Activated naive CD8-positive, alpha-beta T cell (primary cell): Measurements from ENCODE around the gene RAE1.
"Not testable (repeated sequence)": the region's sequence is repeated elsewhere in the genome, so short reads cannot be mapped to it uniquely, and the experiment has no call there.

Source experiments
- H3K27ac Mint-ChIP-seq: one replicate; pipeline ENCODE4 v1.8.0; 2021; ENCODE audit warnings: mixed read lengths
- H3K27me3 Mint-ChIP-seq: one replicate; pipeline ENCODE4 v1.8.0; 2021; ENCODE audit warnings: mixed read lengths
- H3K36me3 Mint-ChIP-seq: one replicate; pipeline ENCODE4 v1.8.0; 2021; ENCODE audit warnings: mixed read lengths
- H3K4me1 Mint-ChIP-seq: one replicate; pipeline ENCODE4 v1.8.0; 2021; ENCODE audit warnings: low read depth, mixed read lengths
- H3K4me3 Mint-ChIP-seq: one replicate; pipeline ENCODE4 v1.8.0; 2021; ENCODE audit warnings: mild to moderate bottlenecking, mixed read lengths
- H3K9me3 Mint-ChIP-seq: one replicate; pipeline ENCODE4 v1.8.0; 2021; ENCODE audit warnings: low read depth, mixed read lengths

RAE1 gene

GRCh38 chr20:57414867-57415592 lies 64.0 kb downstream of the RAE1 start:
- Mint-ChIP-seq H3K27me3 (no peaks in the 10 kb centered on the region), H3K27ac (no peak overlapping the region), H3K4me3 (no peak overlapping the region), H3K9me3 (no peaks in the 10 kb centered on the region), H3K36me3 (peaks cover 3% of the 10 kb centered on the region), H3K4me1 (peaks cover 14% of the 10 kb centered on the region)

- Mint-ChIP-seq H3K4me1 (peaks cover 14% of the 10 kb centered on the region), H3K4me3 (no peak overlapping the region), H3K27me3 (no peaks in the 10 kb centered on the region), H3K27ac (no peak overlapping the region), H3K36me3 (peaks cover 3% of the 10 kb centered on the region), H3K9me3 (no peaks in the 10 kb centered on the region)
These were observed 64.7 kb downstream of the RAE1 start for GRCh38 chr20:57415771-57416170.

GRCh38 chr20:57416296-57417022 lies 65.4 kb downstream of the RAE1 start:
- H3K27me3 Mint-ChIP-seq, result no peaks in the 10 kb centered on the region
- peaks cover 9% of the 10 kb centered on the region for H3K4me1 Mint-ChIP-seq
- H3K9me3 Mint-ChIP-seq, result no peaks in the 10 kb centered on the region
- H3K4me3 Mint-ChIP-seq, result no peak overlapping the region
- H3K36me3 Mint-ChIP-seq, result no peaks in the 10 kb centered on the region
- H3K27ac Mint-ChIP-seq, result no peak overlapping the region

- Mint-ChIP-seq H3K4me3 (no peak overlapping the region), H3K9me3 (no peaks in the 10 kb centered on the region), H3K36me3 (no peaks in the 10 kb centered on the region), H3K27me3 (no peaks in the 10 kb centered on the region), H3K27ac (no peak overlapping the region), H3K4me1 (peaks cover 9% of the 10 kb centered on the region)
These were observed 66.1 kb downstream of the RAE1 start for GRCh38 chr20:57417051-57417689.

- Mint-ChIP-seq H3K4me1 (peaks cover 9% of the 10 kb centered on the region), H3K9me3 (no peaks in the 10 kb centered on the region), H3K4me3 (no peak overlapping the region), H3K27ac (no peak overlapping the region), H3K27me3 (no peaks in the 10 kb centered on the region), H3K36me3 (no peaks in the 10 kb centered on the region)
These were observed 67.0 kb downstream of the RAE1 start for GRCh38 chr20:57417830-57418780.

- not testable (repeated sequence) for H3K4me3 Mint-ChIP-seq, H3K9me3 Mint-ChIP-seq, H3K27me3 Mint-ChIP-seq, H3K27ac Mint-ChIP-seq, H3K36me3 Mint-ChIP-seq
- peaks cover 16% of the 10 kb centered on the region for H3K4me1 Mint-ChIP-seq
These were observed 68.4 kb downstream of the RAE1 start for GRCh38 chr20:57419479-57419878.

- Mint-ChIP-seq H3K27me3 (no peaks in the 10 kb centered on the region), H3K9me3 (no peaks in the 10 kb centered on the region), H3K27ac (no peak overlapping the region), H3K36me3 (no peaks in the 10 kb centered on the region), H3K4me3 (no peak overlapping the region), H3K4me1 (peaks cover 24% of the 10 kb centered on the region)
These were observed 69.7 kb downstream of the RAE1 start for GRCh38 chr20:57420571-57421252.

GRCh38 chr20:57421253-57422220 lies 70.5 kb downstream of the RAE1 start:
- H3K4me3 Mint-ChIP-seq, result no peak overlapping the region
- no peaks in the 10 kb centered on the region for H3K27me3 Mint-ChIP-seq
- H3K4me1 Mint-ChIP-seq, result peaks cover 28% of the 10 kb centered on the region
- no peak overlapping the region for H3K27ac Mint-ChIP-seq
- no peaks in the 10 kb centered on the region for H3K9me3 Mint-ChIP-seq
- no peaks in the 10 kb centered on the region for H3K36me3 Mint-ChIP-seq

- H3K4me1 Mint-ChIP-seq, result peaks cover 33% of the 10 kb centered on the region
- no peaks in the 10 kb centered on the region for H3K27me3 Mint-ChIP-seq
- H3K4me3 Mint-ChIP-seq, result no peak overlapping the region
- H3K9me3 Mint-ChIP-seq, result no peaks in the 10 kb centered on the region
- no peak overlapping the region for H3K27ac Mint-ChIP-seq
- H3K36me3 Mint-ChIP-seq, result no peaks in the 10 kb centered on the region
These were observed 71.2 kb downstream of the RAE1 start for GRCh38 chr20:57422254-57422653.

- no peaks in the 10 kb centered on the region for H3K36me3 Mint-ChIP-seq
- no peaks in the 10 kb centered on the region for H3K9me3 Mint-ChIP-seq
- peak overlapping the region; percentile 9 for H3K4me3 Mint-ChIP-seq
- no peak overlapping the region for H3K27ac Mint-ChIP-seq
- peaks cover 38% of the 10 kb centered on the region for H3K4me1 Mint-ChIP-seq
- H3K27me3 Mint-ChIP-seq, result no peaks in the 10 kb centered on the region
These were observed 74.3 kb downstream of the RAE1 start for GRCh38 chr20:57425150-57426013.

GRCh38 chr20:57426271-57426689 lies 75.2 kb downstream of the RAE1 start:
- no peaks in the 10 kb centered on the region for H3K9me3 Mint-ChIP-seq
- no peak overlapping the region for H3K27ac Mint-ChIP-seq
- peak overlapping the region; percentile 22 for H3K4me3 Mint-ChIP-seq
- H3K27me3 Mint-ChIP-seq, result no peaks in the 10 kb centered on the region
- H3K36me3 Mint-ChIP-seq, result no peaks in the 10 kb centered on the region
- H3K4me1 Mint-ChIP-seq, result peaks cover 42% of the 10 kb centered on the region

- Mint-ChIP-seq H3K27ac (no peak overlapping the region), H3K27me3 (no peaks in the 10 kb centered on the region), H3K4me3 (no peak overlapping the region), H3K36me3 (no peaks in the 10 kb centered on the region), H3K4me1 (peaks cover 47% of the 10 kb centered on the region), H3K9me3 (no peaks in the 10 kb centered on the region)
These were observed 75.8 kb downstream of the RAE1 start for GRCh38 chr20:57426831-57427230.
